ENCODE results near the gene CADM1. TPM values are rescaled to one million over a fixed set of nuclear protein-coding genes. Genes with fewer than 3 reads are reported as not detected.

Gene CADM1
- total and polyA plus RNA-seq, 2 donors from 2014 or later = 24.0 to 33.5 TPM

- H3K27me3 ChIP-seq (ENCODE audit: control insufficient read depth, insufficient read depth, low read length) = no peaks in the 10 kb centered on the region
- peaks cover 0 to 2% (median 0%) of the 10 kb centered on the region in 3 donors for H3K4me1 ChIP-seq (ENCODE audit: control insufficient read depth in 2 of 3, insufficient read depth in 2 of 3, low read depth in 1 of 3, low read length in 3 of 3)
- no peak for DNase-seq
- TF ChIP-seq CTCF (IDR thresholded peaks at IDR 0.05; ENCODE audit: borderline replicate concordance, extremely low read depth, insufficient read depth) = no peak
- intact Hi-C loops (cut with DNase I) = no loop called here
- H3K9ac ChIP-seq (ENCODE audit: low read length in 3 of 3) = no peak overlapping the region
- H3K27ac ChIP-seq (ENCODE audit: low read depth in 2 of 2, low read length in 2 of 2) = peak overlapping the region; percentile 23 to 32
- H3K36me3 ChIP-seq (ENCODE audit: control insufficient read depth in 2 of 3, insufficient read depth in 3 of 3, low read length in 3 of 3) = no peaks in the 10 kb centered on the region
- H3K4me3 ChIP-seq (ENCODE audit: low read length in 3 of 3) = no peak overlapping the region
- no peak for FAIRE-seq
- H3K9me3 ChIP-seq (ENCODE audit: control insufficient read depth in 2 of 3, insufficient read depth in 1 of 3, low read length in 3 of 3) = no peaks in the 10 kb centered on the region
Measured at GRCh38 chr11:115470928-115471327, 33.3 kb downstream of the CADM1 start.

- no peak overlapping the region for H3K4me3 ChIP-seq (ENCODE audit: low read length in 3 of 3)
- FAIRE-seq (no peak), DNase-seq (no peak)
- intact Hi-C loops (cut with DNase I) = no loop called here
- no peak overlapping the region for H3K27ac ChIP-seq (ENCODE audit: low read depth in 2 of 2, low read length in 2 of 2)
- H3K9ac ChIP-seq (ENCODE audit: low read length in 3 of 3) = no peak overlapping the region
- no peak for TF ChIP-seq CTCF (IDR thresholded peaks at IDR 0.05; ENCODE audit: borderline replicate concordance, extremely low read depth, insufficient read depth)
- H3K4me1 ChIP-seq (ENCODE audit: control insufficient read depth in 2 of 3, insufficient read depth in 2 of 3, low read depth in 1 of 3, low read length in 3 of 3) = peaks cover 0 to 4% (median 2%) of the 10 kb centered on the region in 3 donors
- H3K27me3 ChIP-seq (ENCODE audit: control insufficient read depth, insufficient read depth, low read length) = no peaks in the 10 kb centered on the region
- no peaks in the 10 kb centered on the region for H3K36me3 ChIP-seq (ENCODE audit: control insufficient read depth in 2 of 3, insufficient read depth in 3 of 3, low read length in 3 of 3)
- H3K9me3 ChIP-seq (ENCODE audit: control insufficient read depth in 2 of 3, insufficient read depth in 1 of 3, low read length in 3 of 3) = no peaks in the 10 kb centered on the region
Measured at GRCh38 chr11:115469361-115469760, 34.9 kb downstream of the CADM1 start.

- FAIRE-seq (no peak), DNase-seq (no peak)
- Histone ChIP-seq H3K27me3 (ENCODE audit: control insufficient read depth, insufficient read depth, low read length) (no peaks in the 10 kb centered on the region), H3K36me3 (ENCODE audit: control insufficient read depth in 2 of 3, insufficient read depth in 3 of 3, low read length in 3 of 3) (no peaks in the 10 kb centered on the region), H3K4me1 (ENCODE audit: control insufficient read depth in 2 of 3, insufficient read depth in 2 of 3, low read depth in 1 of 3, low read length in 3 of 3) (peaks cover 0 to 10% (median 0%) of the 10 kb centered on the region in 3 donors), H3K4me3 (ENCODE audit: low read length in 3 of 3) (no peak overlapping the region), H3K9ac (ENCODE audit: low read length in 3 of 3) (no peak overlapping the region), H3K9me3 (ENCODE audit: control insufficient read depth in 2 of 3, insufficient read depth in 1 of 3, low read length in 3 of 3) (no peaks in the 10 kb centered on the region), H3K27ac (ENCODE audit: low read depth in 2 of 2, low read length in 2 of 2) (no peak overlapping the region)
- no peak for TF ChIP-seq CTCF (IDR thresholded peaks at IDR 0.05; ENCODE audit: borderline replicate concordance, extremely low read depth, insufficient read depth)
- intact Hi-C loops (cut with DNase I) = no loop called here
Measured at GRCh38 chr11:115466122-115466521, 38.1 kb downstream of the CADM1 start.

GRCh38 chr11:115464269-115464668 is 39.9 kb downstream of the CADM1 start:
- FAIRE-seq (no peak), DNase-seq (no peak)
- Histone ChIP-seq H3K4me3 (ENCODE audit: low read length in 3 of 3) (no peak overlapping the region), H3K9ac (ENCODE audit: low read length in 3 of 3) (no peak overlapping the region), H3K9me3 (ENCODE audit: control insufficient read depth in 2 of 3, insufficient read depth in 1 of 3, low read length in 3 of 3) (no peaks in the 10 kb centered on the region), H3K27me3 (ENCODE audit: control insufficient read depth, insufficient read depth, low read length) (no peaks in the 10 kb centered on the region), H3K27ac (ENCODE audit: low read depth in 2 of 2, low read length in 2 of 2) (no peak overlapping the region), H3K36me3 (ENCODE audit: control insufficient read depth in 2 of 3, insufficient read depth in 3 of 3, low read length in 3 of 3) (no peaks in the 10 kb centered on the region), H3K4me1 (ENCODE audit: control insufficient read depth in 2 of 3, insufficient read depth in 2 of 3, low read depth in 1 of 3, low read length in 3 of 3) (peaks cover 0 to 11% (median 0%) of the 10 kb centered on the region in 3 donors)
- TF ChIP-seq CTCF (IDR thresholded peaks at IDR 0.05; ENCODE audit: borderline replicate concordance, extremely low read depth, insufficient read depth) = no peak
- intact Hi-C loops (cut with DNase I) = no loop called here
